ENCODE results near the gene RAMACL. TPM values are rescaled to one million over a fixed set of nuclear protein-coding genes. Genes with fewer than 3 reads are reported as not detected.

RAMACL gene
- total RNA-seq, 2 donors from 2014 or later = 4.6 to 4.7 TPM

- H3K9me3 ChIP-seq = no peaks in the 10 kb centered on the region
- H3K27ac ChIP-seq = no peak overlapping the region
- H3K36me3 ChIP-seq = no peaks in the 10 kb centered on the region
- no peak for ATAC-seq (ENCODE audit: insufficient number of reproducible peaks, low FRiP score, low read depth)
- no peak overlapping the region for H3K4me3 ChIP-seq
- TF ChIP-seq CTCF (IDR thresholded peaks at IDR 0.05) = no peak
- no peak for DNase-seq (ENCODE audit: low spot score)
- H3K4me1 ChIP-seq (ENCODE audit: control insufficient read depth in 1 of 2, low read depth in 2 of 2) = no peaks in the 10 kb centered on the region
- H3K27me3 ChIP-seq (replicated peaks; ENCODE audit: insufficient read depth) = no peaks in the 10 kb centered on the region
These were observed 42.2 kb downstream of the RAMACL start for GRCh38 chr6:166544296-166544605.

- Histone ChIP-seq H3K27me3 (replicated peaks; ENCODE audit: insufficient read depth) (no peaks in the 10 kb centered on the region), H3K27ac (no peak overlapping the region), H3K4me3 (no peak overlapping the region), H3K4me1 (ENCODE audit: control insufficient read depth in 1 of 2, low read depth in 2 of 2) (no peaks in the 10 kb centered on the region), H3K36me3 (no peaks in the 10 kb centered on the region), H3K9me3 (no peaks in the 10 kb centered on the region)
- DNase-seq (ENCODE audit: low spot score) (no peak), ATAC-seq (ENCODE audit: insufficient number of reproducible peaks, low FRiP score, low read depth) (no peak)
- TF ChIP-seq CTCF (IDR thresholded peaks at IDR 0.05) = no peak
These were observed 42.7 kb downstream of the RAMACL start for GRCh38 chr6:166543603-166544295.

GRCh38 chr6:166542580-166542912 is 43.9 kb downstream of the RAMACL start:
- Histone ChIP-seq H3K27me3 (replicated peaks; ENCODE audit: insufficient read depth) (no peaks in the 10 kb centered on the region), H3K4me1 (ENCODE audit: control insufficient read depth in 1 of 2, low read depth in 2 of 2) (no peaks in the 10 kb centered on the region), H3K4me3 (no peak overlapping the region), H3K27ac (no peak overlapping the region), H3K9me3 (no peaks in the 10 kb centered on the region), H3K36me3 (peaks cover 4% of the 10 kb centered on the region)
- ATAC-seq (ENCODE audit: insufficient number of reproducible peaks, low FRiP score, low read depth) (no peak), DNase-seq (ENCODE audit: low spot score) (no peak)
- no peak for TF ChIP-seq CTCF (IDR thresholded peaks at IDR 0.05)

- H3K27me3 ChIP-seq (replicated peaks; ENCODE audit: insufficient read depth) = no peaks in the 10 kb centered on the region
- ATAC-seq (ENCODE audit: insufficient number of reproducible peaks, low FRiP score, low read depth) (no peak), DNase-seq (ENCODE audit: low spot score) (no peak)
- TF ChIP-seq CTCF (IDR thresholded peaks at IDR 0.05) = no peak
- H3K9me3 ChIP-seq = no peaks in the 10 kb centered on the region
- no peak overlapping the region for H3K4me3 ChIP-seq
- no peak overlapping the region for H3K27ac ChIP-seq
- no peaks in the 10 kb centered on the region for H3K4me1 ChIP-seq (ENCODE audit: control insufficient read depth in 1 of 2, low read depth in 2 of 2)
- H3K36me3 ChIP-seq = peaks cover 5% of the 10 kb centered on the region
These were observed 44.5 kb downstream of the RAMACL start for GRCh38 chr6:166541876-166542579.

GRCh38 chr6:166541366-166541765 is 45.1 kb downstream of the RAMACL start:
- H3K36me3 ChIP-seq = peaks cover 5% of the 10 kb centered on the region
- H3K27me3 ChIP-seq (replicated peaks; ENCODE audit: insufficient read depth) = no peaks in the 10 kb centered on the region
- DNase-seq (ENCODE audit: low spot score) (no peak), ATAC-seq (ENCODE audit: insufficient number of reproducible peaks, low FRiP score, low read depth) (no peak)
- H3K4me3 ChIP-seq = peak overlapping the region; percentile 2
- no peaks in the 10 kb centered on the region for H3K9me3 ChIP-seq
- no peak overlapping the region for H3K27ac ChIP-seq
- TF ChIP-seq CTCF (IDR thresholded peaks at IDR 0.05) = no peak
- H3K4me1 ChIP-seq (ENCODE audit: control insufficient read depth in 1 of 2, low read depth in 2 of 2) = no peaks in the 10 kb centered on the region

Measured in thoracic aorta (tissue), 2 donors.